HepG2 (cell line): ENCODE measurements around the gene TP53BP2. TPM values are rescaled to one million over a fixed set of nuclear protein-coding genes. Genes with fewer than 3 reads are reported as not detected.

ENCODE experiments used
- ATAC-seq: fragments of 200-7000 bp; cut with Tn5 transposase; 3 replicates; pipeline ENCODE4 v1.9.1; 2020; ENCODE audit warnings: mild to moderate bottlenecking, moderate library complexity
- BruUV-seq: library from RNA; stranded (reverse); fragments of 400-500 nt; replicated peaks from 2 replicates; lab custom pipeline; 2021; lab: Mats Ljungman, UMichigan
- CTCF ChIA-PET: fragments of 300-600 bp; formaldehyde crosslinking; extraction: SDS; loops from one replicate; lab custom pipeline; 2021; ENCODE audit warnings: low total read pairs, inconsistent platforms, low intra/inter-chr PET ratio; lab: Yijun Ruan, JAX
- POLR2A ChIA-PET: fragments of 350-600 bp; sonication (Branson Sonifier 250); formaldehyde crosslinking; loops from one replicate; lab custom pipeline; 2020; ENCODE audit warnings: antibody characterized with exemption, inconsistent platforms; lab: Yijun Ruan, JAX
- DNase-seq: peaks from one replicate; pipeline ENCODE4 v3.0.0-alpha.2; 2015; ENCODE audit warnings: low spot score
- FAIRE-seq: peaks from 3 replicates; lab custom pipeline; 2011; peaks lifted over from hg19 to GRCh38; lab: Jason Lieb, UNC
- H2AFZ ChIP-seq: one replicate; pipeline ENCODE4 v1.6.1; 2011; ENCODE audit warnings: low read length, inconsistent platforms
- H3K27ac ChIP-seq: fragments of 300-600 bp; 3 replicates; pipeline ENCODE4 v1.8.0; 2011; ENCODE audit warnings: mixed run types, mild to moderate bottlenecking, mixed read lengths, low read length, inconsistent platforms; ENCODE audit not compliant: insufficient read depth; ENCODE audit errors: extremely low read length
- H3K27me3 ChIP-seq, 2 experiments: fragments of 200-600 bp in 1 of 2; 2 replicates in 1 of 2; 3 replicates in 1 of 2; pipeline versions ENCODE4 v1.6.0 to v1.8.0; 2011; ENCODE audit warnings: low read length in 2 of 2, mild to moderate bottlenecking in 2 of 2, moderate library complexity in 2 of 2, inconsistent platforms in 1 of 2; ENCODE audit not compliant: insufficient read depth in 2 of 2, control insufficient read depth in 1 of 2
- H3K36me3 ChIP-seq, 2 experiments: fragments of 200-600 bp in 1 of 2; replicated peaks in 1 of 2; 2 replicates in 1 of 2; 3 replicates in 1 of 2; pipeline versions ENCODE4 v1.5.1 to v1.8.0; 2011; ENCODE audit warnings: low read length in 2 of 2, inconsistent platforms in 1 of 2; ENCODE audit not compliant: insufficient read depth in 2 of 2, control insufficient read depth in 1 of 2
- H3K4me1 ChIP-seq: 2 replicates; pipeline ENCODE4 v1.5.1; 2012; ENCODE audit warnings: low read length, inconsistent platforms; ENCODE audit not compliant: insufficient read depth
- H3K4me2 ChIP-seq: 2 replicates; pipeline ENCODE4 v1.6.0; 2011; ENCODE audit warnings: low read depth, low read length, inconsistent platforms
- H3K4me3 ChIP-seq, 3 experiments: fragments of 200-600 bp in 1 of 3; sonication (generic), shearing (Covaris generic) in 1 of 3; replicated peaks in 1 of 3; 2 replicates each; pipeline ENCODE4 v1.5.1; 2011 to 2016; ENCODE audit warnings: low read length in 3 of 3, inconsistent platforms in 2 of 3, low read depth in 2 of 3, mild to moderate bottlenecking in 2 of 3, control low read depth in 1 of 3, mixed read lengths in 1 of 3; ENCODE audit not compliant: insufficient read depth in 1 of 3
- H3K79me2 ChIP-seq: one replicate; pipeline ENCODE4 v1.6.1; 2011; ENCODE audit warnings: low read length, inconsistent platforms; ENCODE audit not compliant: insufficient read depth
- H3K9ac ChIP-seq: 2 replicates; pipeline ENCODE4 v1.6.0; 2011; ENCODE audit warnings: mild to moderate bottlenecking, low read depth, low read length, inconsistent platforms; ENCODE audit not compliant: insufficient read depth
- H3K9me3 ChIP-seq: 2 replicates; pipeline ENCODE4 v1.5.1; 2012; ENCODE audit warnings: mild to moderate bottlenecking, low read length
- H4K20me1 ChIP-seq: 2 replicates; pipeline ENCODE4 v1.6.0; 2011; ENCODE audit warnings: inconsistent platforms, mild to moderate bottlenecking, low read length, moderate library complexity; ENCODE audit not compliant: insufficient read depth
- ARNT2 ChIP-seq: sonication (generic); formaldehyde crosslinking; IDR thresholded peaks from 2 replicates; pipeline ENCODE4 v1.8.0; 2022; ENCODE audit warnings: mild to moderate bottlenecking, low read depth, missing genetic modification reagents, moderate library complexity
- FOXA3 ChIP-seq: IDR thresholded peaks from 2 replicates; pipeline ENCODE4 v1.6.1; 2016; ENCODE audit warnings: missing genetic modification reagents, missing compliant biosample characterization
- FOXK1 ChIP-seq: sonication (generic); formaldehyde crosslinking; IDR thresholded peaks from 2 replicates; pipeline ENCODE4 v1.4.0; 2020; ENCODE audit warnings: low read depth, missing genetic modification reagents, borderline replicate concordance
- GTF3A ChIP-seq: sonication (generic); formaldehyde crosslinking; conservative IDR thresholded peaks from 2 replicates; pipeline ENCODE4 v1.4.0; 2020; ENCODE audit warnings: mild to moderate bottlenecking, missing genetic modification reagents
- HOXA7 ChIP-seq: sonication (generic); formaldehyde crosslinking; IDR thresholded peaks from 2 replicates; pipeline ENCODE4 v1.8.1; 2022; ENCODE audit warnings: mild to moderate bottlenecking, missing genetic modification reagents, moderate library complexity
- ISL2 ChIP-seq: sonication (generic); formaldehyde crosslinking; IDR thresholded peaks from 2 replicates; pipeline ENCODE4 v1.5.0; 2020; ENCODE audit warnings: missing genetic modification reagents
- NFKB2 ChIP-seq: sonication (generic); formaldehyde crosslinking; IDR thresholded peaks from 2 replicates; pipeline ENCODE4 v1.4.0; 2020; ENCODE audit warnings: missing genetic modification reagents, borderline replicate concordance
- PPARG ChIP-seq: conservative IDR thresholded peaks from 2 replicates; pipeline ENCODE4 v1.6.1; 2016; ENCODE audit warnings: missing biosample characterization, missing genetic modification reagents
- SMC3 ChIP-seq: IDR thresholded peaks from 2 replicates; pipeline ENCODE4 v1.6.1; 2011; ENCODE audit warnings: low read length, improper control_type of control experiment
- SSRP1 ChIP-seq: IDR thresholded peaks from 2 replicates; pipeline ENCODE4 v1.6.1; 2016; ENCODE audit warnings: control low read depth
- TCF7 ChIP-seq: sonication (generic); IDR thresholded peaks from 2 replicates; pipeline ENCODE4 v1.6.1; 2016; ENCODE audit warnings: antibody characterized with exemption, low read depth
- ZNF143 ChIP-seq: sonication (generic); formaldehyde crosslinking; IDR thresholded peaks from 2 replicates; pipeline ENCODE4 v1.4.0; 2020; ENCODE audit warnings: missing genetic modification reagents
- ZNF230 ChIP-seq: sonication (generic); formaldehyde crosslinking; IDR thresholded peaks from 2 replicates; pipeline ENCODE4 v1.4.0; 2020; ENCODE audit warnings: mild to moderate bottlenecking, missing genetic modification reagents
- ZSCAN12 ChIP-seq: sonication (generic); formaldehyde crosslinking; IDR thresholded peaks from 2 replicates; pipeline ENCODE4 v1.9.0; 2021; ENCODE audit warnings: mild to moderate bottlenecking, missing genetic modification reagents
- WGBS: methylation state at CpG from one replicate; pipeline ENCODE4 v1.1.6; 2017; ENCODE audit warnings: low lambda C conversion rate; 5-methylcytosine and 5-hydroxymethylcytosine counted together
- in situ Hi-C: cut with HindIII; loops from 2 replicates; pipeline ENCODE4 v1.10.0; 2017; ENCODE audit warnings: low pct_unique_long_range_greater_than_20kb; ENCODE audit not compliant: extremely low pct_ligation_motif_present
- intact Hi-C: fragments of 100-400 bp; cut with micrococcal nuclease; formaldehyde crosslinking; loops from one replicate; pipeline ENCODE4 v1.10.0; 2022; ENCODE audit not compliant: unreplicated experiment
- polyA plus RNA-seq, 8 experiments: library from polyadenylated mRNA; depleted of rRNA in 3 of 8; stranded (reverse) in 7 of 8; unstranded in 1 of 8; fragments of >200 nt; fragmentation: Illumina TruSeq in 4 of 8; extraction: Trizol in 4 of 8; gene quantifications; 2 replicates each; pipeline versions ENCODE4 v1.2.1 to v1.2.3, GENCODE V29; 2011 to 2016; ENCODE audit warnings: low read depth in 4 of 8, missing spikeins in 1 of 8, mixed read lengths in 1 of 8; ENCODE audit not compliant: insufficient read depth in 1 of 8
- total RNA-seq, 5 experiments: library from RNA; depleted of rRNA; stranded (reverse); fragments of >200 nt; fragmentation: Illumina TruSeq; extraction: Trizol; gene quantifications; 2 replicates each; pipeline ENCODE4 v1.2.3, GENCODE V29; 2016; ENCODE audit warnings: low read depth in 1 of 5
- TF ChIP-seq, protein P1 (sequence below): sonication (generic); formaldehyde crosslinking; IDR thresholded peaks from 2 replicates; pipeline ENCODE4 v1.4.0; 2020; ENCODE audit warnings: missing genetic modification reagents
- TF ChIP-seq, protein P2 (sequence below): IDR thresholded peaks from 2 replicates; pipeline ENCODE4 v1.4.0; 2020; ENCODE audit warnings: mild to moderate bottlenecking, missing genetic modification reagents

The TP53BP2 gene
- total and polyA plus RNA-seq, 2 of the 13 experiments (the other 11 are each of a cell fraction or from before 2014, with no cell fraction given) = 10.0 to 14.0 TPM

DNA sequence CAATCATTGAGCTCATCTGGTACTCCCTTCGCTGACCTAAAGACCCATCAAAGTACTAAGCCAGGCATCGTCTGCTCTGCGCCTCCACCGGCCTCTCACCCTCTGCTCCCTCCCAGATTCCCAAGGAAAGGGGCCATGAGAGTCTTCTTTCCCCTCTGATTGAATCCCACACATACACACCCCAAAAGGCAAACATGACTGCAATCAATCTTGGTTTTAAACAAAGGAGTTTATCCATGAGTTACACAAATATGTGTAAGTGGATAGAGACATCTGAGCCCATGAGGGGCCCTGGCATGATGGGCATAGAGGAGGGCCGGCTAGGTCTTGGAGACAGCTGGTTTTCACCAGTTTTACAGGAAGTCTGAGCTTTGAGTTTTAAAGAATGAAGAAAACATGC lies 82.5 kb downstream of the TP53BP2 start (continued):
- TF ChIP-seq, protein P1, sequence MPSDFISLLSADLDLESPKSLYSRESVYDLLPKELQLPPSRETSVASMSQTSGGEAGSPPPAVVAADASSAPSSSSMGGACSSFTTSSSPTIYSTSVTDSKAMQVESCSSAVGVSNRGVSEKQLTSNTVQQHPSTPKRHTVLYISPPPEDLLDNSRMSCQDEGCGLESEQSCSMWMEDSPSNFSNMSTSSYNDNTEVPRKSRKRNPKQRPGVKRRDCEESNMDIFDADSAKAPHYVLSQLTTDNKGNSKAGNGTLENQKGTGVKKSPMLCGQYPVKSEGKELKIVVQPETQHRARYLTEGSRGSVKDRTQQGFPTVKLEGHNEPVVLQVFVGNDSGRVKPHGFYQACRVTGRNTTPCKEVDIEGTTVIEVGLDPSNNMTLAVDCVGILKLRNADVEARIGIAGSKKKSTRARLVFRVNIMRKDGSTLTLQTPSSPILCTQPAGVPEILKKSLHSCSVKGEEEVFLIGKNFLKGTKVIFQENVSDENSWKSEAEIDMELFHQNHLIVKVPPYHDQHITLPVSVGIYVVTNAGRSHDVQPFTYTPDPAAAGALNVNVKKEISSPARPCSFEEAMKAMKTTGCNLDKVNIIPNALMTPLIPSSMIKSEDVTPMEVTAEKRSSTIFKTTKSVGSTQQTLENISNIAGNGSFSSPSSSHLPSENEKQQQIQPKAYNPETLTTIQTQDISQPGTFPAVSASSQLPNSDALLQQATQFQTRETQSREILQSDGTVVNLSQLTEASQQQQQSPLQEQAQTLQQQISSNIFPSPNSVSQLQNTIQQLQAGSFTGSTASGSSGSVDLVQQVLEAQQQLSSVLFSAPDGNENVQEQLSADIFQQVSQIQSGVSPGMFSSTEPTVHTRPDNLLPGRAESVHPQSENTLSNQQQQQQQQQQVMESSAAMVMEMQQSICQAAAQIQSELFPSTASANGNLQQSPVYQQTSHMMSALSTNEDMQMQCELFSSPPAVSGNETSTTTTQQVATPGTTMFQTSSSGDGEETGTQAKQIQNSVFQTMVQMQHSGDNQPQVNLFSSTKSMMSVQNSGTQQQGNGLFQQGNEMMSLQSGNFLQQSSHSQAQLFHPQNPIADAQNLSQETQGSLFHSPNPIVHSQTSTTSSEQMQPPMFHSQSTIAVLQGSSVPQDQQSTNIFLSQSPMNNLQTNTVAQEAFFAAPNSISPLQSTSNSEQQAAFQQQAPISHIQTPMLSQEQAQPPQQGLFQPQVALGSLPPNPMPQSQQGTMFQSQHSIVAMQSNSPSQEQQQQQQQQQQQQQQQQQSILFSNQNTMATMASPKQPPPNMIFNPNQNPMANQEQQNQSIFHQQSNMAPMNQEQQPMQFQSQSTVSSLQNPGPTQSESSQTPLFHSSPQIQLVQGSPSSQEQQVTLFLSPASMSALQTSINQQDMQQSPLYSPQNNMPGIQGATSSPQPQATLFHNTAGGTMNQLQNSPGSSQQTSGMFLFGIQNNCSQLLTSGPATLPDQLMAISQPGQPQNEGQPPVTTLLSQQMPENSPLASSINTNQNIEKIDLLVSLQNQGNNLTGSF (CRISPR knock-in tag) = no peak
- TF ChIP-seq GTF3A (CRISPR knock-in tag) = no peak

DNA sequence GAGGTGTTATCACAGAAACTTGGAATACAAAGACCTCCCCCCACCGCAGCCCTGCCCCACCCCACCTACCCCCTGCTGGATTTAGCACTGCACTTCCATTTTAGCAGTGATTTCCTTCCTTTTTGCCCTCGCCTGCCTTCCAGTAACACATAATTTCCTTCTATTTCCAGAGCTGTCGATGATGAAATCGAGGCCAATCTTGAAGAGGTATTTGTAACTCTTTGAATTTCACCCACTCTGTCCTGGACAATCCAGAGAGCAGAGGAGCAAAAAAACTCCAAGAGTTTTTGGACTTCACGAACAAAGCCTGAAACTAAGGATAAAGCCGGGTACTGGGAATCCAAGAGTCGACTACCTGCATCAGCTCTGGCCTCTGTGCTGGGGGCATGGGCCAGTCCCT lies 84.3 kb downstream of the TP53BP2 start:
- CTCF ChIA-PET = no interaction called here
- in situ Hi-C loops (no loop called here), intact Hi-C loops (no loop called here)
- Histone ChIP-seq H3K4me3 (no peak overlapping the region), H3K4me1 (peaks cover 36% of the 10 kb centered on the region), H3K27me3 (no peaks in the 10 kb centered on the region), H2AFZ (no peak overlapping the region), H3K9me3 (no peaks in the 10 kb centered on the region), H3K9ac (no peak overlapping the region), H3K4me2 (no peak overlapping the region), H4K20me1 (no peaks in the 10 kb centered on the region), H3K36me3 (no peaks in the 10 kb centered on the region), H3K79me2 (no peaks in the 10 kb centered on the region), H3K27ac (no peak overlapping the region)
- BruUV-seq = no TSS peak
- no peak for ATAC-seq
- FAIRE-seq = no peak
- WGBS = 90% methylated on average over 7 of the region's 7 CpGs
- POLR2A ChIA-PET = no interaction called here
- no peak for DNase-seq
- no peak for TF ChIP-seq PPARG
- TF ChIP-seq ZNF143 = no peak
- no peak for TF ChIP-seq TCF7
- TF ChIP-seq NFKB2 (CRISPR knock-in tag) = no peak
- TF ChIP-seq FOXA3 = no peak
- no peak for TF ChIP-seq SMC3
- TF ChIP-seq SSRP1 (CRISPR knock-in tag) = no peak
- no peak for TF ChIP-seq ARNT2 (CRISPR knock-in tag)
- TF ChIP-seq FOXK1 = no peak
- no peak for TF ChIP-seq ZSCAN12 (CRISPR knock-in tag)
- no peak for TF ChIP-seq ZNF230 (CRISPR knock-in tag)
- no peak for TF ChIP-seq ISL2
- TF ChIP-seq, protein P2, sequence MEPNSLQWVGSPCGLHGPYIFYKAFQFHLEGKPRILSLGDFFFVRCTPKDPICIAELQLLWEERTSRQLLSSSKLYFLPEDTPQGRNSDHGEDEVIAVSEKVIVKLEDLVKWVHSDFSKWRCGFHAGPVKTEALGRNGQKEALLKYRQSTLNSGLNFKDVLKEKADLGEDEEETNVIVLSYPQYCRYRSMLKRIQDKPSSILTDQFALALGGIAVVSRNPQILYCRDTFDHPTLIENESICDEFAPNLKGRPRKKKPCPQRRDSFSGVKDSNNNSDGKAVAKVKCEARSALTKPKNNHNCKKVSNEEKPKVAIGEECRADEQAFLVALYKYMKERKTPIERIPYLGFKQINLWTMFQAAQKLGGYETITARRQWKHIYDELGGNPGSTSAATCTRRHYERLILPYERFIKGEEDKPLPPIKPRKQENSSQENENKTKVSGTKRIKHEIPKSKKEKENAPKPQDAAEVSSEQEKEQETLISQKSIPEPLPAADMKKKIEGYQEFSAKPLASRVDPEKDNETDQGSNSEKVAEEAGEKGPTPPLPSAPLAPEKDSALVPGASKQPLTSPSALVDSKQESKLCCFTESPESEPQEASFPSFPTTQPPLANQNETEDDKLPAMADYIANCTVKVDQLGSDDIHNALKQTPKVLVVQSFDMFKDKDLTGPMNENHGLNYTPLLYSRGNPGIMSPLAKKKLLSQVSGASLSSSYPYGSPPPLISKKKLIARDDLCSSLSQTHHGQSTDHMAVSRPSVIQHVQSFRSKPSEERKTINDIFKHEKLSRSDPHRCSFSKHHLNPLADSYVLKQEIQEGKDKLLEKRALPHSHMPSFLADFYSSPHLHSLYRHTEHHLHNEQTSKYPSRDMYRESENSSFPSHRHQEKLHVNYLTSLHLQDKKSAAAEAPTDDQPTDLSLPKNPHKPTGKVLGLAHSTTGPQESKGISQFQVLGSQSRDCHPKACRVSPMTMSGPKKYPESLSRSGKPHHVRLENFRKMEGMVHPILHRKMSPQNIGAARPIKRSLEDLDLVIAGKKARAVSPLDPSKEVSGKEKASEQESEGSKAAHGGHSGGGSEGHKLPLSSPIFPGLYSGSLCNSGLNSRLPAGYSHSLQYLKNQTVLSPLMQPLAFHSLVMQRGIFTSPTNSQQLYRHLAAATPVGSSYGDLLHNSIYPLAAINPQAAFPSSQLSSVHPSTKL (CRISPR knock-in tag) = no peak
- no peak for TF ChIP-seq HOXA7
